IMR-90 (cell line): ENCODE results near the gene SPRR4. TPM values are rescaled to one million over a fixed set of nuclear protein-coding genes. Genes with fewer than 3 reads are reported as not detected.

Source experiments
- ATAC-seq: fragments of 200-7000 bp; cut with Tn5 transposase; 2 replicates; pipeline ENCODE4 v1.9.1; 2020; ENCODE audit warnings: low read depth, mild to moderate bottlenecking, moderate library complexity
- Bru-seq: library from RNA; stranded (reverse); fragments of 400-500 nt; gene quantifications from one replicate; lab custom pipeline; 2021; lab: Mats Ljungman, UMichigan
- BruChase-seq, 2 experiments: library from RNA; stranded (reverse); fragments of 400-500 nt; gene quantifications; one replicate each; lab custom pipeline; 2021; lab: Mats Ljungman, UMichigan
- BruUV-seq: library from RNA; stranded (reverse); fragments of 400-500 nt; replicated peaks from 2 replicates; lab custom pipeline; 2021; lab: Mats Ljungman, UMichigan
- CTCF ChIA-PET: fragments of 300-600 bp; formaldehyde crosslinking; extraction: SDS; loops from one replicate; lab custom pipeline; 2021; ENCODE audit warnings: antibody characterized with exemption; lab: Yijun Ruan, JAX
- POLR2A ChIA-PET: fragments of 300-600 bp; sonication (Branson Sonifier 250); formaldehyde crosslinking; loops from one replicate; lab custom pipeline; 2022; ENCODE audit warnings: antibody characterized with exemption; ENCODE audit not compliant: unreplicated experiment; lab: Charles Lee
- DNase-seq: peaks from one replicate; pipeline ENCODE4 v3.0.0; 2013
- H2AFZ ChIP-seq: replicated peaks from 2 replicates; pipeline ENCODE3; 2013; ENCODE audit warnings: low read length, mild to moderate bottlenecking; ENCODE audit not compliant: poor library complexity
- H2AK5ac ChIP-seq: 2 replicates; pipeline ENCODE4 v1.6.1; 2013; ENCODE audit warnings: low read depth, low read length, inconsistent platforms
- H2AK9ac ChIP-seq: replicated peaks from 2 replicates; pipeline ENCODE3; 2013; ENCODE audit warnings: mild to moderate bottlenecking, low read depth, low read length, moderate library complexity; ENCODE audit not compliant: poor library complexity
- H2BK120ac ChIP-seq: 2 replicates; pipeline ENCODE4 v1.6.1; 2013; ENCODE audit warnings: low read depth, low read length, inconsistent platforms
- H2BK15ac ChIP-seq: 3 replicates; pipeline ENCODE4 v1.6.1; 2013; ENCODE audit warnings: low read depth, low read length, inconsistent platforms
- H2BK20ac ChIP-seq: 2 replicates; pipeline ENCODE4 v1.6.1; 2013; ENCODE audit warnings: low read depth, mild to moderate bottlenecking, inconsistent platforms, low read length, moderate library complexity
- H2BK5ac ChIP-seq: 2 replicates; pipeline ENCODE4 v1.6.1; 2013; ENCODE audit warnings: mild to moderate bottlenecking, low read depth, low read length, inconsistent platforms; ENCODE audit not compliant: poor library complexity, severe bottlenecking
- H3K14ac ChIP-seq: replicated peaks from 2 replicates; pipeline ENCODE4 v1.6.1; 2013; ENCODE audit warnings: low read depth, low read length, inconsistent platforms
- H3K18ac ChIP-seq: 2 replicates; pipeline ENCODE4 v1.6.1; 2013; ENCODE audit warnings: low read depth, low read length, control low read depth
- H3K23ac ChIP-seq: 2 replicates; pipeline ENCODE4 v1.6.1; 2013; ENCODE audit warnings: low read depth, low read length, inconsistent platforms
- H3K27ac ChIP-seq: 2 replicates; pipeline ENCODE4 v1.5.1; 2013; ENCODE audit warnings: mild to moderate bottlenecking, control low read depth, low read length; ENCODE audit not compliant: insufficient read depth
- H3K27me3 ChIP-seq: 2 replicates; pipeline ENCODE4 v1.6.1; 2013; ENCODE audit warnings: low read length; ENCODE audit not compliant: control insufficient read depth, insufficient read depth
- H3K36me3 ChIP-seq: 2 replicates; pipeline ENCODE4 v1.6.1; 2013; ENCODE audit warnings: low read length, mixed read lengths; ENCODE audit not compliant: control insufficient read depth, insufficient read depth
- H3K4ac ChIP-seq: 2 replicates; pipeline ENCODE4 v1.6.1; 2013; ENCODE audit warnings: low read depth, low read length, inconsistent platforms
- H3K4me1 ChIP-seq: 2 replicates; pipeline ENCODE4 v1.6.1; 2013; ENCODE audit warnings: low read length, mixed read lengths; ENCODE audit not compliant: control insufficient read depth, insufficient read depth
- H3K4me2 ChIP-seq: 2 replicates; pipeline ENCODE4 v1.6.1; 2013; ENCODE audit warnings: low read depth, mild to moderate bottlenecking, control low read depth, low read length, moderate library complexity
- H3K4me3 ChIP-seq: 2 replicates; pipeline ENCODE4 v1.5.1; 2013; ENCODE audit warnings: low read depth, mild to moderate bottlenecking, control low read depth, low read length, moderate library complexity; ENCODE audit not compliant: insufficient read depth
- H3K56ac ChIP-seq: 2 replicates; pipeline ENCODE4 v1.6.1; 2013; ENCODE audit warnings: low read length, inconsistent platforms; ENCODE audit not compliant: insufficient read depth; ENCODE audit errors: extremely low read depth
- H3K79me1 ChIP-seq, 2 experiments: 2 replicates each; pipeline ENCODE4 v1.6.1; 2013; ENCODE audit warnings: low read length in 2 of 2, inconsistent platforms in 1 of 2, low read depth in 1 of 2
- H3K9ac ChIP-seq: 2 replicates; pipeline ENCODE4 v1.6.1; 2013; ENCODE audit warnings: low read depth, low read length, control low read depth
- H3K9me1 ChIP-seq: 2 replicates; pipeline ENCODE4 v1.6.1; 2013; ENCODE audit warnings: low read length, inconsistent platforms; ENCODE audit not compliant: insufficient read depth
- H3K9me3 ChIP-seq: 2 replicates; pipeline ENCODE4 v1.6.1; 2013; ENCODE audit warnings: low read length; ENCODE audit not compliant: control insufficient read depth, insufficient read depth
- H4K20me1 ChIP-seq: 2 replicates; pipeline ENCODE4 v1.6.1; 2013; ENCODE audit warnings: low read length, inconsistent platforms; ENCODE audit not compliant: insufficient read depth
- H4K5ac ChIP-seq: 2 replicates; pipeline ENCODE4 v1.6.1; 2013; ENCODE audit warnings: mild to moderate bottlenecking, low read depth, low read length, control low read depth
- H4K8ac ChIP-seq, 2 experiments: 2 replicates each; pipeline ENCODE4 v1.6.1; 2013; ENCODE audit warnings: low read depth in 2 of 2, low read length in 2 of 2, control low read depth in 1 of 2, inconsistent platforms in 1 of 2
- H4K91ac ChIP-seq: 2 replicates; pipeline ENCODE4 v1.6.1; 2013; ENCODE audit warnings: low read depth, low read length, inconsistent platforms; ENCODE audit not compliant: insufficient read depth
- CHD1 ChIP-seq: IDR thresholded peaks from 2 replicates; pipeline ENCODE4 v1.6.1; 2012; ENCODE audit warnings: low read depth, low read length, improper control_type of control experiment
- ELK1 ChIP-seq: fragments of 150-350 bp; IDR thresholded peaks from 2 replicates; pipeline ENCODE4 v1.6.1; 2016; ENCODE audit warnings: low read depth, mild to moderate bottlenecking, low read length, moderate library complexity, borderline replicate concordance
- MAFK ChIP-seq: IDR thresholded peaks from 2 replicates; pipeline ENCODE4 v1.6.1; 2012; ENCODE audit warnings: low read depth, low read length, improper control_type of control experiment
- NFE2L2 ChIP-seq: fragments of 150-350 bp; IDR thresholded peaks from 2 replicates; pipeline ENCODE4 v1.6.1; 2016; ENCODE audit warnings: low read depth, mild to moderate bottlenecking, low read length
- RFX5 ChIP-seq: IDR thresholded peaks from 2 replicates; pipeline ENCODE4 v1.8.0; 2012; ENCODE audit warnings: low read depth, mild to moderate bottlenecking, low read length, moderate library complexity
- USF2 ChIP-seq: fragments of 150-350 bp; IDR thresholded peaks from 2 replicates; pipeline ENCODE4 v1.6.1; 2017; ENCODE audit warnings: mild to moderate bottlenecking, antibody characterized with exemption, low read length, low read depth
- WGBS, 2 experiments: methylation state at CpG; one replicate each; pipeline versions ENCODE4 v1.1.5 to v1.1.7; 2013; ENCODE audit warnings: missing lambda C conversion rate in 2 of 2; ENCODE audit not compliant: insufficient read length in 1 of 2; ENCODE audit errors: extremely low coverage in 2 of 2; 5-methylcytosine and 5-hydroxymethylcytosine counted together
- dilution Hi-C: fragments of 300-500 bp; cut with HindIII; formaldehyde crosslinking; loops from one replicate; pipeline ENCODE4 v1.14.3; 2018; ENCODE audit warnings: low sequenced_read_pairs; ENCODE audit not compliant: unreplicated experiment
- in situ Hi-C: fragments of 300-500 bp; cut with MboI; formaldehyde crosslinking; loops from 3 replicates; pipeline ENCODE4 v1.14.3; 2019; ENCODE audit warnings: low sequenced_read_pairs, inconsistent platforms, mixed read lengths
- intact Hi-C: fragments of 100-400 bp; cut with micrococcal nuclease; formaldehyde crosslinking; loops from 2 replicates; pipeline ENCODE4 v1.10.0; 2022
- long read RNA-seq: library from polyadenylated mRNA; unstranded; transcript quantifications from one replicate; pipeline ENCODE4 v2.0.0, GENCODE V29; 2021; ENCODE audit not compliant: unreplicated experiment
- polyA plus RNA-seq, 3 experiments: library from polyadenylated mRNA; depleted of rRNA; stranded (reverse); fragments of >200 nt; gene quantifications; 2 replicates each; pipeline ENCODE4 v1.2.3, GENCODE V29; 2012; ENCODE audit warnings: low replicate concordance in 1 of 3
- total RNA-seq: library from RNA; depleted of rRNA; stranded (reverse); fragments of >200 nt; gene quantifications from 2 replicates; pipeline ENCODE4 v1.2.3, GENCODE V29; 2012; rRNA removed
- TF ChIP-seq, protein P1 (sequence below): conservative IDR thresholded peaks from 2 replicates; pipeline ENCODE4 v1.5.1; 2012; ENCODE audit warnings: mild to moderate bottlenecking, low read depth, low read length, improper control_type of control experiment

SPRR4 gene
- total RNA-seq (not detected in 2 replicates), polyA plus RNA-seq (2012; rRNA removed) (not detected in 2 replicates), Bru-seq, nascent RNA (not detected), BruChase-seq, experiment 1, labeled RNA remaining after a 6-hour chase (not detected), BruChase-seq, experiment 2, labeled RNA remaining after a 2-hour chase (not detected)
- not detected in 2 replicates for polyA plus RNA-seq (2012; cell fraction: cytosol; rRNA removed)
- polyA plus RNA-seq (2012; cell fraction: nucleus; rRNA removed; ENCODE audit: low replicate concordance) = not detected in 2 replicates
- long read RNA-seq = 0 reads

DNA sequence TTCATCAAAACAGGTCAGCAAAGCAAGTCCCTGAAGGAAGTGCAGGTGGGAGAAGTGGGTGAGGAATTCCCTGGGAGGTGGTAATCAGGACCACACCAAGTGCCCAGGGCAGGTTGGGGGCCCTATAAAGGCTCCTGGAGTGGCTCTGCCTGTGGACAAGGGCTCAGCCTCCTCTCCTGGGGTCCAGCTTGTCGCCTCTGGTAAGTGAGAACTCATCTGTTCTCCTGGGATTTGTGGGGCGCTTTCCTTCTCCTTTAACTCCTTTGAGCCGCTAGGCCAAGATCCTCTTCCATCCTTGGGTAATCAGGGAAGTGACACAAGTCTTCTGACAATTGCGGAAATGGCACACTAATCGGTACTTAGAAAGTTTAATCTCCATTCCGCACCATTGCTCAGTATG, at the start of gene SPRR4:
SPRR4 (plus strand) TSS at position 154 of the 400 bp plus-strand sequence. CDS start 1,243 bp downstream, outside the sequence.
- H2AK5ac ChIP-seq = no peak within 1 kb of the TSS
- no peak within 1 kb of the TSS for H2BK15ac ChIP-seq
- no peak within 1 kb of the TSS for H3K27ac ChIP-seq
- H3K36me3 ChIP-seq = no peaks in the 10 kb centered on the region
- no peak within 1 kb of the TSS for H3K14ac ChIP-seq
- H3K9me1 ChIP-seq = no peaks in the 10 kb centered on the region
- no peak within 1 kb of the TSS for H3K4me3 ChIP-seq
- TF ChIP-seq MAFK (no peak), ELK1 (no peak), CHD1 (no peak), NFE2L2 (no peak), USF2 (no peak), RFX5 (no peak)
- TF ChIP-seq, protein P1, sequence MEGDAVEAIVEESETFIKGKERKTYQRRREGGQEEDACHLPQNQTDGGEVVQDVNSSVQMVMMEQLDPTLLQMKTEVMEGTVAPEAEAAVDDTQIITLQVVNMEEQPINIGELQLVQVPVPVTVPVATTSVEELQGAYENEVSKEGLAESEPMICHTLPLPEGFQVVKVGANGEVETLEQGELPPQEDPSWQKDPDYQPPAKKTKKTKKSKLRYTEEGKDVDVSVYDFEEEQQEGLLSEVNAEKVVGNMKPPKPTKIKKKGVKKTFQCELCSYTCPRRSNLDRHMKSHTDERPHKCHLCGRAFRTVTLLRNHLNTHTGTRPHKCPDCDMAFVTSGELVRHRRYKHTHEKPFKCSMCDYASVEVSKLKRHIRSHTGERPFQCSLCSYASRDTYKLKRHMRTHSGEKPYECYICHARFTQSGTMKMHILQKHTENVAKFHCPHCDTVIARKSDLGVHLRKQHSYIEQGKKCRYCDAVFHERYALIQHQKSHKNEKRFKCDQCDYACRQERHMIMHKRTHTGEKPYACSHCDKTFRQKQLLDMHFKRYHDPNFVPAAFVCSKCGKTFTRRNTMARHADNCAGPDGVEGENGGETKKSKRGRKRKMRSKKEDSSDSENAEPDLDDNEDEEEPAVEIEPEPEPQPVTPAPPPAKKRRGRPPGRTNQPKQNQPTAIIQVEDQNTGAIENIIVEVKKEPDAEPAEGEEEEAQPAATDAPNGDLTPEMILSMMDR = no peak
- intact Hi-C loops = no loop called here
- H3K9ac ChIP-seq = no peak within 1 kb of the TSS
- no peak within 1 kb of the TSS for H2BK20ac ChIP-seq
- no peak within 1 kb of the TSS for H3K56ac ChIP-seq
- no peak within 1 kb of the TSS for H3K23ac ChIP-seq
- no peaks in the 10 kb centered on the region for H3K27me3 ChIP-seq
- no peak within 1 kb of the TSS for H2AK9ac ChIP-seq
- POLR2A ChIA-PET = no interaction called here
- BruUV-seq = no TSS peak
- H3K18ac ChIP-seq = no peak within 1 kb of the TSS
- CTCF ChIA-PET = no interaction called here
- dilution Hi-C loops = no loop called here
- H4K5ac ChIP-seq = no peak within 1 kb of the TSS
- WGBS, 2 experiments = 17% methylated on average over 1 of the region's 6 CpGs; no CpG with 5 or more reads in 1 of the 2 experiments
- H4K91ac ChIP-seq = no peak within 1 kb of the TSS
- in situ Hi-C loops = no loop called here
- H3K4me2 ChIP-seq = no peak within 1 kb of the TSS
- no peak within 1 kb of the TSS for H3K4ac ChIP-seq
- ATAC-seq (no peak), DNase-seq (no peak)
- H2BK120ac ChIP-seq = no peak within 1 kb of the TSS
- H2AFZ ChIP-seq = no peak within 1 kb of the TSS
- no peaks in the 10 kb centered on the region for H3K9me3 ChIP-seq
- H4K8ac ChIP-seq = no peak within 1 kb of the TSS
- H2BK5ac ChIP-seq = no peak within 1 kb of the TSS
- H3K4me1 ChIP-seq = no peaks in the 10 kb centered on the region
- no peaks in the 10 kb centered on the region for H3K79me1 ChIP-seq
- H4K20me1 ChIP-seq = no peaks in the 10 kb centered on the region
